NCI-H2107 (cell line): Measurements from ENCODE around the gene TTC23L.

Experiments
- DNase-seq: peaks from one replicate; lab custom pipeline; 2025; lab: John Stamatoyannopoulos, UW

TTC23L gene

GRCh38 chr5:34833090-34833489 lies 5.9 kb upstream of the TTC23L start:
- no peak for DNase-seq

GRCh38 chr5:34833976-34834793 lies 4.8 kb upstream of the TTC23L start:
- no peak for DNase-seq

GRCh38 chr5:34834794-34835089 lies 4.2 kb upstream of the TTC23L start:
- DNase-seq: no peak

GRCh38 chr5:34835664-34836063 lies 3.3 kb upstream of the TTC23L start:
- no peak for DNase-seq

GRCh38 chr5:34841816-34842215 lies 2.9 kb downstream of the TTC23L start:
- DNase-seq: no peak

GRCh38 chr5:34842554-34842953 lies 3.6 kb downstream of the TTC23L start:
- no peak for DNase-seq

- DNase-seq: no peak
Measured at GRCh38 chr5:34843497-34843896, 4.5 kb downstream of the TTC23L start.

- no peak for DNase-seq
Measured at GRCh38 chr5:34844106-34844505, 5.1 kb downstream of the TTC23L start.

GRCh38 chr5:34844999-34845398 lies 6.0 kb downstream of the TTC23L start:
- DNase-seq: no peak

- DNase-seq: no peak
Measured at GRCh38 chr5:34847056-34847455, 8.1 kb downstream of the TTC23L start.

GRCh38 chr5:34847552-34847951 lies 8.6 kb downstream of the TTC23L start:
- no peak for DNase-seq

- no peak for DNase-seq
Measured at GRCh38 chr5:34848230-34848629, 9.3 kb downstream of the TTC23L start.

- no peak for DNase-seq
Measured at GRCh38 chr5:34849253-34849652, 10.3 kb downstream of the TTC23L start.

- peak; percentile 48 for DNase-seq
Measured at GRCh38 chr5:34854459-34855174, 15.7 kb downstream of the TTC23L start.

- no peak for DNase-seq
Measured at GRCh38 chr5:34857161-34857560, 18.2 kb downstream of the TTC23L start.

- DNase-seq: no peak
Measured at GRCh38 chr5:34857894-34858293, 18.9 kb downstream of the TTC23L start.

- DNase-seq: no peak
Measured at GRCh38 chr5:34858790-34859189, 19.8 kb downstream of the TTC23L start.

- DNase-seq: no peak
Measured at GRCh38 chr5:34859253-34859652, 20.3 kb downstream of the TTC23L start.

GRCh38 chr5:34863946-34864345 lies 25.0 kb downstream of the TTC23L start:
- DNase-seq: no peak

- no peak for DNase-seq
Measured at GRCh38 chr5:34865091-34865490, 26.1 kb downstream of the TTC23L start.

GRCh38 chr5:34866989-34867471 lies 28.1 kb downstream of the TTC23L start:
- no peak for DNase-seq

- DNase-seq: no peak
Measured at GRCh38 chr5:34867660-34868059, 28.7 kb downstream of the TTC23L start.

GRCh38 chr5:34868791-34869190 lies 29.8 kb downstream of the TTC23L start:
- no peak for DNase-seq

GRCh38 chr5:34869256-34869655 lies 30.3 kb downstream of the TTC23L start:
- no peak for DNase-seq
